ENCODE data around the gene GLCE.
"Not testable (repeated sequence)": the region's sequence is repeated elsewhere in the genome, so short reads cannot be mapped to it uniquely, and the experiment has no call there.

GLCE gene

DNA sequence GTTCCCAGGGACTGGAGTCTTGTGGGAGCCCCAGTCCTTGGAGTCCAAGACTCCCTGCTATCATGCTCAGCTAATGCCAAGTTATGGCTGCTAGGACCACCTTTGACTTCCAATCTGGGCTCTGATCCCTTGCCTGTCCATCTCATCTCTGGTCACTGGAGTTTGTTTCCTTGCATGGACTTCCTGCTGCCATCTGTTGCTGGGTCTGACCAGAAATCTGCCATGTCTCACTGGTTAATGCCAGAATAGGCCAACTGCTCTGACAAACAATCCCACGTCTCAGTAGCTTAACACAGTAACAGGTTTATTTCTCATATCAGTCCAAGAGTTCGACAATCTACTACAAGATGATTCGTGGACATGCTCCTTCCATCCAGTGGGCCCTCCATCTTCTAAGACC is 10.1 kb upstream of the GLCE start:
- Histone ChIP-seq H3K4ac (ENCODE audit: low read depth, low read length) (no peak overlapping the region), H2BK5ac (ENCODE audit: low read depth, low read length, poor library complexity) (no peak overlapping the region), H4K8ac (ENCODE audit: low read depth, low read length) (no peak overlapping the region), H3K79me1 (ENCODE audit: low read length) (no peaks in the 10 kb centered on the region), H2BK120ac (ENCODE audit: insufficient read depth, low read length, poor library complexity) (no peak overlapping the region), H3K4me3 (ENCODE audit: low read depth, low read length) (no peak overlapping the region), H3K4me2 (ENCODE audit: low read length) (no peak overlapping the region), H3K36me3 (ENCODE audit: control insufficient read depth in 1 of 2, insufficient read depth in 2 of 2, low read length in 2 of 2) (no peaks in the 10 kb centered on the region), H2AK5ac (ENCODE audit: low read length) (no peak overlapping the region), H4K91ac (ENCODE audit: low read depth, low read length) (no peak overlapping the region), H3K23ac (ENCODE audit: low read length) (no peak overlapping the region), H2AFZ (ENCODE audit: insufficient read depth, low read length, poor library complexity) (no peak overlapping the region), H3K4me1 (ENCODE audit: control insufficient read depth in 1 of 2, insufficient read depth in 2 of 2, low read length in 2 of 2) (peaks cover 2 to 3% of the 10 kb centered on the region in 2 experiments), H4K12ac (ENCODE audit: low read depth, low read length) (no peak overlapping the region), H3K18ac (ENCODE audit: low read length) (no peak overlapping the region), H3K27me3 (ENCODE audit: insufficient read depth, low read length) (no peaks in the 10 kb centered on the region), H3K27ac (ENCODE audit: low read depth, low read length) (no peak overlapping the region), H2BK12ac (ENCODE audit: low read length) (no peak overlapping the region), H3K9me3 (ENCODE audit: insufficient read depth, low read depth, low read length) (no peaks in the 10 kb centered on the region), H3K79me2 (ENCODE audit: control insufficient read depth, insufficient read depth, low read length, poor library complexity) (no peaks in the 10 kb centered on the region), H3K9ac (ENCODE audit: low read length) (no peak overlapping the region), H3K14ac (ENCODE audit: low read length) (no peak overlapping the region)
- no peak for DNase-seq
- no CpG with 5 or more reads among the region's 3 CpGs for WGBS (ENCODE audit: extremely low coverage, insufficient coverage, insufficient read length)

DNA sequence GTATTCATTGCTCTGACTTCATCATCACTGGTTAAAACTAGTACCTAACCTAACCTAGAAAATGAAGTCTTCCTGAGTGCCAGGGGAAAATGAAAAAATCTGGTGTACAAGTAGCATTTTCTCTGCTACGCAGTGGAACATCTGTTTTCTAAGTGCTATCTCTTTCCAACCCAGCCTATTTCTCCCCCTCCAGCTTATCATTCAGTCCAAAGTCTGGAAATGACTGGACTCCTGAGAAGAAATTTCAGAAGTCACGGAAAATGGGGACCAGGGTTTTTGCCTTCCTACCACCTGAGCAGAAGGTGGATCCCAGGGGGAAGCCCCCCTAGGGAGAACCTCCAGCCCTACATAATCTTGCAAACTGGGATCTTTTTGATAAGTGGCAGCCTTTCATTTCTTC is 9.6 kb upstream of the GLCE start:
- H3K79me1 ChIP-seq (ENCODE audit: low read length), result no peaks in the 10 kb centered on the region
- H3K14ac ChIP-seq (ENCODE audit: low read length), result no peak overlapping the region
- DNase-seq, result no peak
- H3K18ac ChIP-seq (ENCODE audit: low read length), result no peak overlapping the region
- H3K4me3 ChIP-seq (ENCODE audit: low read depth, low read length), result no peak overlapping the region
- H3K4me2 ChIP-seq (ENCODE audit: low read length), result no peak overlapping the region
- H3K27me3 ChIP-seq (ENCODE audit: insufficient read depth, low read length), result no peaks in the 10 kb centered on the region
- H3K9me3 ChIP-seq (ENCODE audit: insufficient read depth, low read depth, low read length), result no peaks in the 10 kb centered on the region
- no peak overlapping the region for H3K23ac ChIP-seq (ENCODE audit: low read length)
- no peaks in the 10 kb centered on the region for H3K36me3 ChIP-seq (ENCODE audit: control insufficient read depth in 1 of 2, insufficient read depth in 2 of 2, low read length in 2 of 2)
- no peak overlapping the region for H4K91ac ChIP-seq (ENCODE audit: low read depth, low read length)
- no peak overlapping the region for H3K27ac ChIP-seq (ENCODE audit: low read depth, low read length)
- no peak overlapping the region for H2BK120ac ChIP-seq (ENCODE audit: insufficient read depth, low read length, poor library complexity)
- no peak overlapping the region for H4K8ac ChIP-seq (ENCODE audit: low read depth, low read length)
- no peaks in the 10 kb centered on the region for H3K79me2 ChIP-seq (ENCODE audit: control insufficient read depth, insufficient read depth, low read length, poor library complexity)
- no peak overlapping the region for H3K4ac ChIP-seq (ENCODE audit: low read depth, low read length)
- H2BK12ac ChIP-seq (ENCODE audit: low read length), result no peak overlapping the region
- H2BK5ac ChIP-seq (ENCODE audit: low read depth, low read length, poor library complexity), result no peak overlapping the region
- no peak overlapping the region for H2AK5ac ChIP-seq (ENCODE audit: low read length)
- H3K9ac ChIP-seq (ENCODE audit: low read length), result no peak overlapping the region
- H4K12ac ChIP-seq (ENCODE audit: low read depth, low read length), result no peak overlapping the region
- no peak overlapping the region for H2AFZ ChIP-seq (ENCODE audit: insufficient read depth, low read length, poor library complexity)
- WGBS (ENCODE audit: extremely low coverage, insufficient coverage, insufficient read length), result no CpG with 5 or more reads among the region's 2 CpGs
- peaks cover 2 to 3% of the 10 kb centered on the region in 2 experiments for H3K4me1 ChIP-seq (ENCODE audit: control insufficient read depth in 1 of 2, insufficient read depth in 2 of 2, low read length in 2 of 2)

DNA sequence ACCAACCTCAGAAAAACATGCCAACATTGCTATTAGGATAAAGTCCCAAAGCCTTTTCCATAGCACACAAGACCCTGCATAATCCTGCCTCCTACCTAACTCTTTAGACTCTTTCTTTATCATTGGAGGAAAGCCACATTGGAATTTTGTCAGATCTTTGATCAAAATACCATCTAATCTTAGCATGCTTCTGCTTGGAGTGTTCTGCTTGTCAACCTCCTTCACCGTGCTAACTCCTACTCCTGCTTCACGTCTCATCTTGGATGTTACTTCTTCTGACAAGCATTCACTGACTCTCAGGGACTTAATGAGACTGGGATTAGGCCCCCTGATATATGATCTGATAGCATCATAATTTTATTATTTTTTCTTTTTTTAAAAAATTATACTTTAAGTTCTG is 7.4 kb upstream of the GLCE start:
- H3K36me3 ChIP-seq (ENCODE audit: control insufficient read depth in 1 of 2, insufficient read depth in 2 of 2, low read length in 2 of 2), result no peaks in the 10 kb centered on the region
- no peak overlapping the region for H3K4ac ChIP-seq (ENCODE audit: low read depth, low read length)
- no CpG with 5 or more reads among the region's 2 CpGs for WGBS (ENCODE audit: extremely low coverage, insufficient coverage, insufficient read length)

DNA sequence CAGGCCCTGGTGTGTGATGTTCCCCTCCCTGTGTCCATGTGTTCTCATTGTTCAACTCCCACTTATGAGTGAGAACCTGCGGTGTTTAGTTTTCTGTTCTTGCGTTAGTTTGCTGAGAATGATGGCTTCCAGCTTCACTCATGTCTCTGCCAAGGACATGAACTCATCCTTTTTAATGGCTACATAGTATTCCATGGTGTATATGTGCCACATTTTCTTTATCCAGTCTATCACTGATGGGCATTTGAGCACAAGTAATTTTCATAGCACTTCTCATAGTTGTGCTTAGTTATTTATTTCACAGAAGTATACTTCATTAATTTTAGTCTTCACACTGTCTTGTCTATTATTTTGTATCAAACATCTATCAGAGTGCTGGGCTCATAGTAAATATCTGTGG is 6.8 kb upstream of the GLCE start:
- H3K18ac ChIP-seq (ENCODE audit: low read length); H3K23ac ChIP-seq (ENCODE audit: low read length); H2BK120ac ChIP-seq (ENCODE audit: insufficient read depth, low read length, poor library complexity); H3K9me3 ChIP-seq (ENCODE audit: insufficient read depth, low read depth, low read length); H3K27me3 ChIP-seq (ENCODE audit: insufficient read depth, low read length); H2BK12ac ChIP-seq (ENCODE audit: low read length); H3K36me3 ChIP-seq (ENCODE audit: control insufficient read depth in 1 of 2, insufficient read depth in 2 of 2, low read length in 2 of 2); H3K27ac ChIP-seq (ENCODE audit: low read depth, low read length); H3K79me1 ChIP-seq (ENCODE audit: low read length); H4K12ac ChIP-seq (ENCODE audit: low read depth, low read length); H3K4me2 ChIP-seq (ENCODE audit: low read length); H3K9ac ChIP-seq (ENCODE audit: low read length); H3K4me1 ChIP-seq (ENCODE audit: control insufficient read depth in 1 of 2, insufficient read depth in 2 of 2, low read length in 2 of 2); H3K14ac ChIP-seq (ENCODE audit: low read length); H4K8ac ChIP-seq (ENCODE audit: low read depth, low read length); H2AK5ac ChIP-seq (ENCODE audit: low read length); H2BK5ac ChIP-seq (ENCODE audit: low read depth, low read length, poor library complexity); H3K79me2 ChIP-seq (ENCODE audit: control insufficient read depth, insufficient read depth, low read length, poor library complexity); H3K4me3 ChIP-seq (ENCODE audit: low read depth, low read length); H4K91ac ChIP-seq (ENCODE audit: low read depth, low read length); H3K4ac ChIP-seq (ENCODE audit: low read depth, low read length); DNase-seq; H2AFZ ChIP-seq (ENCODE audit: insufficient read depth, low read length, poor library complexity): not testable (repeated sequence)
- no CpG with 5 or more reads among the region's 2 CpGs for WGBS (ENCODE audit: extremely low coverage, insufficient coverage, insufficient read length)

More for the DNA sequence above, 7.4 kb upstream of the GLCE start:
- Histone ChIP-seq H3K4me3 (ENCODE audit: low read depth, low read length) (no peak overlapping the region), H2AFZ (ENCODE audit: insufficient read depth, low read length, poor library complexity) (no peak overlapping the region), H4K12ac (ENCODE audit: low read depth, low read length) (no peak overlapping the region), H3K79me2 (ENCODE audit: control insufficient read depth, insufficient read depth, low read length, poor library complexity) (no peaks in the 10 kb centered on the region), H2BK5ac (ENCODE audit: low read depth, low read length, poor library complexity) (no peak overlapping the region), H3K79me1 (ENCODE audit: low read length) (no peaks in the 10 kb centered on the region), H4K8ac (ENCODE audit: low read depth, low read length) (no peak overlapping the region), H3K4me2 (ENCODE audit: low read length) (no peak overlapping the region), H3K23ac (ENCODE audit: low read length) (no peak overlapping the region), H3K9ac (ENCODE audit: low read length) (no peak overlapping the region), H4K91ac (ENCODE audit: low read depth, low read length) (no peak overlapping the region), H3K14ac (ENCODE audit: low read length) (no peak overlapping the region), H2BK120ac (ENCODE audit: insufficient read depth, low read length, poor library complexity) (no peak overlapping the region), H3K9me3 (ENCODE audit: insufficient read depth, low read depth, low read length) (no peaks in the 10 kb centered on the region), H2BK12ac (ENCODE audit: low read length) (no peak overlapping the region), H3K18ac (ENCODE audit: low read length) (no peak overlapping the region), H3K4me1 (ENCODE audit: control insufficient read depth in 1 of 2, insufficient read depth in 2 of 2, low read length in 2 of 2) (no peaks in the 10 kb centered on the region), H3K27ac (ENCODE audit: low read depth, low read length) (no peak overlapping the region), H3K27me3 (ENCODE audit: insufficient read depth, low read length) (no peaks in the 10 kb centered on the region), H2AK5ac (ENCODE audit: low read length) (no peak overlapping the region)
- DNase-seq, result peak in 1 of 2 donors; percentile 44
